HAP-1 (cell line): ENCODE measurements around the gene LRRC8D.

Experiments used
- DNase-seq, 2 experiments: peaks; one replicate each; pipeline ENCODE4 v3.0.0-alpha.2; 2016 to 2020; ENCODE audit warnings: low spot score in 2 of 2
- H3K27me3 ChIP-seq: fragments of 250-450 bp; sonication (Bioruptor Pico); 2 replicates; pipeline ENCODE4 v1.5.1; 2020; ENCODE audit warnings: low read depth, mild to moderate bottlenecking, moderate library complexity
- H3K36me3 ChIP-seq: fragments of 250-450 bp; sonication (Bioruptor Pico); replicated peaks from 2 replicates; pipeline ENCODE4 v1.5.1; 2020; ENCODE audit warnings: mild to moderate bottlenecking
- H3K4me1 ChIP-seq: fragments of 250-450 bp; sonication (Bioruptor Pico); 2 replicates; pipeline ENCODE4 v1.5.1; 2020; ENCODE audit warnings: mild to moderate bottlenecking
- H3K4me3 ChIP-seq: fragments of 250-450 bp; sonication (Bioruptor Pico); 2 replicates; pipeline ENCODE4 v1.5.1; 2020; ENCODE audit warnings: mild to moderate bottlenecking, moderate library complexity
- H3K9me3 ChIP-seq: fragments of 250-450 bp; sonication (Bioruptor Pico); 2 replicates; pipeline ENCODE4 v1.5.1; 2020; ENCODE audit warnings: mild to moderate bottlenecking, moderate library complexity
- in situ Hi-C: fragments of 300-500 bp; cut with MboI; formaldehyde crosslinking; loops from 3 replicates; pipeline ENCODE4 v1.14.3; 2020; ENCODE audit warnings: low sequenced_read_pairs, inconsistent platforms, mixed read lengths

Gene LRRC8D

GRCh38 chr1:89833183-89834082, 12.6 kb downstream of the LRRC8D start:
- Histone ChIP-seq H3K4me1 (peaks cover 75% of the 10 kb centered on the region), H3K36me3 (peaks cover 2% of the 10 kb centered on the region; the same call in 1 of the 2 replicates), H3K9me3 (no peaks in the 10 kb centered on the region), H3K4me3 (no peak overlapping the region), H3K27me3 (no peaks in the 10 kb centered on the region)
- DNase-seq = peak in 1 of 2 experiments; percentile 53
- in situ Hi-C loops = no loop called here

DNA sequence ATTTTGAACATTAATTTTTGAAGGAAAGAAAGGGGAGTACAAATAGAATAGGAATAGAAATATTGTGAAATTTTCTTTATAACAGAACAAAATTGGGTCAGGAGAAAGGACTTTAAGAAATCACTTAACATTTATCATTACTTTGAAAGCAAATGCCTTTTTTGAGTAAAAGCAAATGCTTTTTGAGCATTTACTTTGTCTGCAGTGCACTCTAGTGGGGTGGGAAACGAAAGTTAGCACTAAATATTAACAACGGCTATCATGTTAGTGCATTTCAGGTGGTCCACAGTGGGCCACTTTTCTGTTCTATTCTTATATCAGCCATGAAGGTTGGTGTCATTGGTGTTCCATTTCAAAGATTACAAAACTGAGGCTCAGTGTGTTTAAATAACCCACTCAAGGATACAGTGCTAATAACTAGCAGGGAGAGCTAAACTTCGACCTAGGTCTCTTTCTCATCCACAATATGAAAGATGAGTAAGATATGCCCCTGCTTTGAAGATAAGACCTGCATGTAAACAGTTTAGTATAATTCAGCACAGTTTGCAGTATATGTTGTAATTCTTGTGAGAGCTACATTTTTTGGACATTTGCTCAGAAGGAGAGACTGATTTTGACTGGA, 13.4 kb downstream of the LRRC8D start:
- Histone ChIP-seq H3K9me3 (no peaks in the 10 kb centered on the region), H3K4me1 (peaks cover 70% of the 10 kb centered on the region), H3K4me3 (no peak overlapping the region), H3K27me3 (no peaks in the 10 kb centered on the region), H3K36me3 (peaks cover 2% of the 10 kb centered on the region; the same call in 1 of the 2 replicates)
- no peak for DNase-seq
- in situ Hi-C loops = no loop called here

GRCh38 chr1:89836252-89837035, 15.6 kb downstream of the LRRC8D start:
- peaks cover 10% of the 10 kb centered on the region; the same call in 1 of the 2 replicates for H3K36me3 ChIP-seq
- no peak for DNase-seq
- no peak overlapping the region for H3K4me3 ChIP-seq
- no peaks in the 10 kb centered on the region for H3K9me3 ChIP-seq
- peaks cover 62% of the 10 kb centered on the region for H3K4me1 ChIP-seq
- H3K27me3 ChIP-seq = no peaks in the 10 kb centered on the region
- in situ Hi-C loops = no loop called here

GRCh38 chr1:89837036-89837481, 16.2 kb downstream of the LRRC8D start:
- no peak overlapping the region for H3K4me3 ChIP-seq
- H3K36me3 ChIP-seq = peaks cover 10% of the 10 kb centered on the region; the same call in 1 of the 2 replicates
- no peaks in the 10 kb centered on the region for H3K9me3 ChIP-seq
- no peaks in the 10 kb centered on the region for H3K27me3 ChIP-seq
- in situ Hi-C loops = no loop called here
- DNase-seq = no peak
- peaks cover 56% of the 10 kb centered on the region for H3K4me1 ChIP-seq

GRCh38 chr1:89837510-89837909, 16.7 kb downstream of the LRRC8D start:
- no peak for DNase-seq
- Histone ChIP-seq H3K9me3 (no peaks in the 10 kb centered on the region), H3K27me3 (no peaks in the 10 kb centered on the region), H3K36me3 (peaks cover 8% of the 10 kb centered on the region), H3K4me1 (peaks cover 56% of the 10 kb centered on the region), H3K4me3 (no peak overlapping the region)
- in situ Hi-C loops = no loop called here

- Histone ChIP-seq H3K9me3 (no peaks in the 10 kb centered on the region), H3K36me3 (peaks cover 17% of the 10 kb centered on the region), H3K27me3 (no peaks in the 10 kb centered on the region), H3K4me3 (no peak overlapping the region), H3K4me1 (peaks cover 53% of the 10 kb centered on the region)
- no peak for DNase-seq
- in situ Hi-C loops = no loop called here
Measured at GRCh38 chr1:89839516-89839915, 18.7 kb downstream of the LRRC8D start.

GRCh38 chr1:89841507-89841906, 20.7 kb downstream of the LRRC8D start:
- Histone ChIP-seq H3K36me3 (peaks cover 33% of the 10 kb centered on the region), H3K4me3 (no peak overlapping the region), H3K27me3 (no peaks in the 10 kb centered on the region), H3K9me3 (no peaks in the 10 kb centered on the region), H3K4me1 (peaks cover 33% of the 10 kb centered on the region)
- in situ Hi-C loops = loop anchor here (10.0 kb wide), 1 partner anchor 143 kb away; no protein-coding TSS in a partner anchor
- no peak for DNase-seq

- H3K9me3 ChIP-seq = no peaks in the 10 kb centered on the region
- H3K4me1 ChIP-seq = peaks cover 23% of the 10 kb centered on the region
- no peaks in the 10 kb centered on the region for H3K27me3 ChIP-seq
- no peak for DNase-seq
- peaks cover 45% of the 10 kb centered on the region for H3K36me3 ChIP-seq
- in situ Hi-C loops = loop anchor here (10.0 kb wide), 1 partner anchor 142 kb away; no protein-coding TSS in a partner anchor
- peak overlapping the region; percentile 38 for H3K4me3 ChIP-seq
Measured at GRCh38 chr1:89842567-89843272, 21.9 kb downstream of the LRRC8D start.

DNA sequence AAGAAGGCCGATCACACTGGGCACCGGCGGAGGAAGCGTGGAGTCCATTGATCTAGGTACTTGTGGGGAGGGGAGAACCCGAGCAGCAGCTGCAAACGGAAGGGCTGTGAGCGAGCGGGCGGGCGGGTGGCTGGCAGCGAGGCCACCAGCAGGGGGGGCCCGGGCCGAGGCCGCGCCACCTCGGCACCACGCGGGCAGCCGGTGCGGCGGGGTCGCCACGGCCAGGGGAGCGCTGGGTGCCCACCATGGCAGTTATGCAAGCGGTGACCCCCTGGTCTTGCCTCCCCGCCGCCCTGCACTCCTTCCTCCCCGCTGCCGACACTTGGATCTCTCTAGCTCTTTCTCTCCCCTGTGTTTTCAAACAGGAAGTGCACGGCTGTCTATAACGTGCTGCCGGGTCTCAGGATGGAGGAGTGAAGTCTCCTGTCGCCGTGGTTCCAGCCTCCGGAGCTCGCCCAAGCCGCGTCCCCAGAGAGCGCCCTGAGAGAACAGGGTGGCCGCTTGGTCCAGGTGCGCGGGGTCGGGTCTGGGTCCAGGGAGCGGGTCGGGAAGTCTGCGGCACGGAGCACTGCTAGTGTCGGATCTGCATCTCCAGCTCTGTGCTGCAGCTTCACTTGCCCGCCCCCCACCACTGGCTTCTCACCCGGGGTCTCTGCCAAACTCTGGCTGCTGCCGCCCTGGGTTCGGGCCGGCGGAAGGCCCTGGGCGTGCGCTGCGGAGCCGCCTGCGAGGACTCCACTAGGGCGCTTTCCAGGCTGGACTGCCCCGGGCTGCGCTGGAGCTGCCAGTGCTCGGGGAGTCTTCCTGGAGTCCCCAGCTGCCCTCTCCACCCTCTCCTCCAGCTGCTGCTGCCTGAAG, 22.7 kb downstream of the LRRC8D start:
- H3K4me1 ChIP-seq = peaks cover 23% of the 10 kb centered on the region
- no peaks in the 10 kb centered on the region for H3K9me3 ChIP-seq
- DNase-seq = peak; percentile 69 to 82
- in situ Hi-C loops = loop anchor here (10.0 kb wide), 1 partner anchor 141 kb away; no protein-coding TSS in a partner anchor
- H3K4me3 ChIP-seq = peak overlapping the region; percentile 38
- peaks cover 51% of the 10 kb centered on the region for H3K36me3 ChIP-seq
- no peaks in the 10 kb centered on the region for H3K27me3 ChIP-seq

DNA sequence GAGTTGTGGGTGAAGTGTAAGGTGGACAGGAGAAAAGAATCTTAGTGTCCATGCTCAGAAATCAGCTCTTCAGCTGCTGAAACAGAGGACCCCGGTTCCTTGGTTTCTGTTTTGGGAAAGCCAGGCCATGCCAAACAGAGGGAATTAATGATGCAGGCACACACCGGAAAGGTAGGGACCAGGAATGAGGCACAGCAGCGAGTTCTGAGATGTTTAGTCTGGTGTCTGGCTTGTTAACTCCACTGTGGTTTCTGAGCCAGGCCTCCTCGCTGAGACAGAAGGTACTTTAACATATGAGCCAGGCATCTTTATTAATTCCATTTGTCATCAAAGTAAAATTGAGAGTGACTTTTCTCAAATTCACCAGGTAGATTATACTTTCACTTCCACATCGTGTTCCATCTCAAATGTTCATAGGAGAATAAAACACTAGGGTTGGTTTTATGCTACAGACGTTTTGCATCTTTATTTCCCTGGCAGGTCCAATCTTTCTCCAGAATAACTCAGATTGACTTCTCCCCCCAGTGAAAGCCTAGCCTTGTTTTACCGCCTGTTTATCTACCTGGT, 23.5 kb downstream of the LRRC8D start:
- DNase-seq = no peak
- in situ Hi-C loops = loop anchor here (10.0 kb wide), 1 partner anchor 140 kb away; no protein-coding TSS in a partner anchor
- H3K4me3 ChIP-seq = peak overlapping the region; percentile 38

DNA sequence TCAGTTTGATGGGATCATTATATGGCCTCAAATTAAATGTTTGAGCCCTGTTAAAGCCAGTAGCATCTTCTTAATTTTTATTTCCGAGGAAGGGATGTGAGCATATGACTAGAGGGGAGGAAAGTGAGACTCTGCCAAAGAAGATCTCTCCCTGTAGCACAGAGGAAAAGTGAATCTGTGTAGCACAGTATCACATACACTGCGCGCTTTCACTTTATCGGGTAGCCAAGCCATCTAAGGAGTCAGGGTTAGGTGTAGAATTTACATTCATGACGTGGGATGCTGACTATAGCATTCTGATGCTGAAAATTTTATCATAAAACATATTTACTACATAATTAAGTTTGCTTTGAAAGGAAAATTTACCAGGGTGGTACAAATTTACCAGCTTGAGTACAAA, 24.0 kb downstream of the LRRC8D start:
- no peak for DNase-seq
- peaks cover 56% of the 10 kb centered on the region for H3K36me3 ChIP-seq
- H3K4me1 ChIP-seq = peaks cover 23% of the 10 kb centered on the region
- no peak overlapping the region for H3K4me3 ChIP-seq
- H3K27me3 ChIP-seq = no peaks in the 10 kb centered on the region
- H3K9me3 ChIP-seq = no peaks in the 10 kb centered on the region
- in situ Hi-C loops = loop anchor here (10.0 kb wide), 1 partner anchor 140 kb away; no protein-coding TSS in a partner anchor

More for the DNA sequence above, 23.5 kb downstream of the LRRC8D start:
- Histone ChIP-seq H3K9me3 (no peaks in the 10 kb centered on the region), H3K4me1 (peaks cover 23% of the 10 kb centered on the region), H3K27me3 (no peaks in the 10 kb centered on the region), H3K36me3 (peaks cover 57% of the 10 kb centered on the region)

GRCh38 chr1:89847191-89847729, 26.4 kb downstream of the LRRC8D start:
- peaks cover 15% of the 10 kb centered on the region for H3K4me1 ChIP-seq
- no peak for DNase-seq
- in situ Hi-C loops = loop anchor here (10.0 kb wide), 1 partner anchor 138 kb away; no protein-coding TSS in a partner anchor
- H3K4me3 ChIP-seq = no peak overlapping the region
- H3K27me3 ChIP-seq = no peaks in the 10 kb centered on the region
- H3K9me3 ChIP-seq = no peaks in the 10 kb centered on the region
- peaks cover 66% of the 10 kb centered on the region for H3K36me3 ChIP-seq
